HEK293 (cell line): Measurements from ENCODE around the gene HYOU1.
A peak's percentile ranks its signal among the peaks of the same experiment; 100 is the strongest.

Source experiments
- CTCF ChIA-PET: fragments of 350-600 bp; formaldehyde crosslinking; extraction: SDS; loops from one replicate; lab custom pipeline; 2021; ENCODE audit warnings: antibody characterized with exemption; lab: Yijun Ruan, JAX
- POLR2A ChIA-PET: fragments of 300-600 bp; formaldehyde crosslinking; extraction: SDS; loops from one replicate; lab custom pipeline; 2020; ENCODE audit warnings: antibody characterized with exemption, inconsistent platforms; lab: Yijun Ruan, JAX
- H3K27ac ChIP-seq: fragments of 200-500 bp; sonication (Bioruptor generic); 2 replicates; pipeline ENCODE4 v1.5.1; 2014; ENCODE audit warnings: low read depth, low read length, control low read depth, inconsistent platforms; ENCODE audit errors: extremely low read depth
- H3K36me3 ChIP-seq, 2 experiments: fragments of 200-500 bp in 1 of 2; sonication (Bioruptor generic) in 1 of 2; 1 replicate in 1 of 2; 2 replicates in 1 of 2; pipeline ENCODE4 v1.5.1; 2014 to 2017; ENCODE audit warnings: inconsistent platforms in 2 of 2, low read length in 2 of 2; ENCODE audit not compliant: control insufficient read depth in 2 of 2, insufficient read depth in 1 of 2
- H3K4me1 ChIP-seq: fragments of 200-500 bp; sonication (Bioruptor generic); 2 replicates; pipeline ENCODE4 v1.5.1; 2014; ENCODE audit warnings: mild to moderate bottlenecking, low read length, inconsistent platforms; ENCODE audit not compliant: control insufficient read depth, insufficient read depth
- H3K4me3 ChIP-seq: 2 replicates; pipeline ENCODE4 v1.5.1; 2011; ENCODE audit warnings: low read depth, mild to moderate bottlenecking, control low read depth, low read length, moderate library complexity
- H3K9me3 ChIP-seq: fragments of 200-500 bp; sonication (Bioruptor generic); 2 replicates; pipeline ENCODE4 v1.5.1; 2014; ENCODE audit warnings: low read depth, low read length, inconsistent platforms; ENCODE audit not compliant: control insufficient read depth, insufficient read depth
- AEBP2 ChIP-seq: fragments of 450-650 bp; formaldehyde crosslinking; IDR thresholded peaks from 2 replicates; pipeline ENCODE4 v1.5.1; 2016; ENCODE audit warnings: missing biosample characterization, missing genetic modification characterization, borderline replicate concordance
- HIC1 ChIP-seq: fragments of 450-650 bp; formaldehyde crosslinking; IDR thresholded peaks from 2 replicates; pipeline ENCODE4 v1.5.1; 2016; ENCODE audit warnings: missing biosample characterization, missing genetic modification characterization
- TSHZ1 ChIP-seq: fragments of 450-650 bp; formaldehyde crosslinking; IDR thresholded peaks from 2 replicates; pipeline ENCODE4 v1.5.1; 2016; ENCODE audit warnings: missing biosample characterization, missing genetic modification characterization, borderline replicate concordance
- ZBTB1 ChIP-seq: fragments of 450-650 bp; formaldehyde crosslinking; IDR thresholded peaks from 2 replicates; pipeline ENCODE4 v1.5.1; 2016; ENCODE audit warnings: missing biosample characterization, missing genetic modification characterization
- ZBTB48 ChIP-seq: fragments of 450-650 bp; formaldehyde crosslinking; IDR thresholded peaks from 2 replicates; pipeline ENCODE4 v1.5.1; 2016; ENCODE audit warnings: missing biosample characterization, missing genetic modification characterization
- ZBTB7A ChIP-seq: fragments of 450-650 bp; formaldehyde crosslinking; IDR thresholded peaks from 2 replicates; pipeline ENCODE4 v1.5.1; 2016; ENCODE audit warnings: low read depth, missing biosample characterization, missing genetic modification characterization
- ZNF10 ChIP-seq: fragments of 450-650 bp; formaldehyde crosslinking; IDR thresholded peaks from 2 replicates; pipeline ENCODE4 v1.5.1; 2017; ENCODE audit warnings: missing biosample characterization, missing genetic modification characterization
- ZNF121 ChIP-seq: fragments of 450-650 bp; formaldehyde crosslinking; IDR thresholded peaks from 2 replicates; pipeline ENCODE4 v1.5.1; 2016; ENCODE audit warnings: missing biosample characterization, missing genetic modification characterization
- ZNF132 ChIP-seq: fragments of 450-650 bp; formaldehyde crosslinking; IDR thresholded peaks from 2 replicates; pipeline ENCODE4 v1.5.1; 2017; ENCODE audit warnings: missing biosample characterization, missing genetic modification characterization, borderline replicate concordance
- ZNF133 ChIP-seq: fragments of 450-650 bp; formaldehyde crosslinking; IDR thresholded peaks from 2 replicates; pipeline ENCODE4 v1.5.1; 2016; ENCODE audit warnings: missing biosample characterization, missing genetic modification characterization
- ZNF138 ChIP-seq: fragments of 450-650 bp; formaldehyde crosslinking; IDR thresholded peaks from 2 replicates; pipeline ENCODE4 v1.5.1; 2016; ENCODE audit warnings: missing biosample characterization, missing genetic modification characterization, borderline replicate concordance
- ZNF157 ChIP-seq: fragments of 450-650 bp; formaldehyde crosslinking; IDR thresholded peaks from 2 replicates; pipeline ENCODE4 v1.5.1; 2016; ENCODE audit warnings: missing biosample characterization, missing genetic modification characterization
- ZNF549 ChIP-seq: fragments of 450-650 bp; IDR thresholded peaks from 2 replicates; pipeline ENCODE4 v1.5.1; 2018; ENCODE audit warnings: missing biosample characterization, missing genetic modification characterization, mild to moderate bottlenecking, inconsistent platforms, moderate library complexity
- ZNF560 ChIP-seq: fragments of 450-650 bp; formaldehyde crosslinking; IDR thresholded peaks from 2 replicates; pipeline ENCODE4 v1.5.1; 2017; ENCODE audit warnings: missing biosample characterization, missing genetic modification characterization, borderline replicate concordance
- ZNF596 ChIP-seq: fragments of 450-650 bp; IDR thresholded peaks from 2 replicates; pipeline ENCODE4 v1.5.0; 2018; ENCODE audit warnings: missing biosample characterization, mild to moderate bottlenecking, missing genetic modification characterization, moderate library complexity
- ZNF600 ChIP-seq: fragments of 450-650 bp; formaldehyde crosslinking; IDR thresholded peaks from 2 replicates; pipeline ENCODE4 v1.5.1; 2016; ENCODE audit warnings: missing biosample characterization, missing genetic modification characterization
- ZNF624 ChIP-seq: fragments of 450-650 bp; formaldehyde crosslinking; IDR thresholded peaks from 2 replicates; pipeline ENCODE4 v1.5.1; 2017; ENCODE audit warnings: missing biosample characterization, missing genetic modification characterization
- ZNF701 ChIP-seq: fragments of 450-650 bp; formaldehyde crosslinking; IDR thresholded peaks from 2 replicates; pipeline ENCODE4 v1.5.1; 2016; ENCODE audit warnings: missing biosample characterization, missing genetic modification characterization

The HYOU1 gene

GRCh38 chr11:119016216-119017009, 40.6 kb downstream of the HYOU1 start (continued):
- no peak for TF ChIP-seq ZNF157 (tag by site-specific recombination)
- TF ChIP-seq ZNF560 (tag by site-specific recombination), result no peak
- no peak for TF ChIP-seq ZNF132 (tag by site-specific recombination)
- TF ChIP-seq, all 188 proteins: peak for 0

DNA sequence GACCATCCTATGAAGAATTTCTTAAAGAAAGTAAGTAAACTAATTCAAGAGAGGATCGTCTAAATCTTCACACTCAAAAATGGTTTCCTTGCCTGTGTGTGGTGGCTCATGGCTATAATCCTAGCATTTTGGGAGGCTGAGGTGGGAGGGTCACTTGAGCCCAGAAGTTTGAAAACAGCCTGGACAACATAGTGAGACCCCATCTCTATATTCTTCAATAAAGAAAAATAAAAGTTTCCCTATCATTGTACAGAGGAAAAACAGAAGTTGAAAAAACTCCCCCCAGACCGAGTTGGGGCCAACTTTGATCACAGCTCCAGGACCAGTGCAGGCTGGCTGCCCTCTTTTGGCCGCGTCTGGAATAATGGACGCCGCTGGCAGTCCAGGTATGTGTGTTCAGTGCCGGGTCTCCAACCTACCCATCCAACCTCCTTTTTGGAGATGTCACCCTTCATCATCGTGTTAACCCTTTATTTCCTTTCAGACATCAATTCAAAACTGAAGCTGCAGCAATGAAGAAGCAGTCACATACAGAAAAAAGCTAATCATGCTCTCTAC, 41.9 kb downstream of the HYOU1 start:
- ChIA-PET POLR2A (interaction anchor here (0.7 to 2.9 kb wide), 5 partner anchors 11 to 358 kb away, joined by 3 to 15 read pairs (median 5); partner anchors contain the start of gene CENATAC), CTCF (interaction anchor here (1.1 to 1.8 kb wide), 3 partner anchors 13 to 58 kb away, joined by 3 to 6 read pairs (median 5); partner anchors contain the start of gene SLC37A4)
- Histone ChIP-seq H3K36me3 (peaks cover 12 to 71% of the 10 kb centered on the region in 2 experiments; a peak in 2 of 3 replicates), H3K4me1 (no peaks in the 10 kb centered on the region), H3K4me3 (no peak overlapping the region), H3K9me3 (no peaks in the 10 kb centered on the region)
- TF ChIP-seq ZNF624 (tag by site-specific recombination) (no peak), ZBTB48 (tag by site-specific recombination) (no peak), ZNF549 (tag by site-specific recombination) (no peak), ZNF121 (tag by site-specific recombination) (peak; percentile 72; the same call in 1 of the 2 replicates), ZNF596 (tag by site-specific recombination) (no peak), ZNF701 (no peak)
- TF ChIP-seq, all 188 proteins: peak for 1
- H3K27ac ChIP-seq, result no peak overlapping the region

GRCh38 chr11:119014209-119014924, 42.6 kb downstream of the HYOU1 start:
- ChIA-PET CTCF (interaction anchor here (0.5 to 1.8 kb wide), 5 partner anchors 12 to 105 kb away, joined by 3 to 6 read pairs (median 4); partner anchors contain the start of gene SLC37A4), POLR2A (interaction anchor here (0.6 to 2.9 kb wide), 7 partner anchors 10 to 359 kb away, joined by 3 to 15 read pairs (median 4); partner anchors contain the start of gene CENATAC)
- Histone ChIP-seq H3K4me3 (no peak overlapping the region), H3K27ac (no peak overlapping the region), H3K4me1 (no peaks in the 10 kb centered on the region), H3K36me3 (peaks cover 12 to 75% of the 10 kb centered on the region in 2 experiments; a peak in 2 of 3 replicates), H3K9me3 (no peaks in the 10 kb centered on the region)
- TF ChIP-seq HIC1 (tag by site-specific recombination), result no peak
- TF ChIP-seq ZNF600 (tag by site-specific recombination), result 0 out of 2 replicates have a peak, but pooled peaks have one; percentile 26

DNA sequence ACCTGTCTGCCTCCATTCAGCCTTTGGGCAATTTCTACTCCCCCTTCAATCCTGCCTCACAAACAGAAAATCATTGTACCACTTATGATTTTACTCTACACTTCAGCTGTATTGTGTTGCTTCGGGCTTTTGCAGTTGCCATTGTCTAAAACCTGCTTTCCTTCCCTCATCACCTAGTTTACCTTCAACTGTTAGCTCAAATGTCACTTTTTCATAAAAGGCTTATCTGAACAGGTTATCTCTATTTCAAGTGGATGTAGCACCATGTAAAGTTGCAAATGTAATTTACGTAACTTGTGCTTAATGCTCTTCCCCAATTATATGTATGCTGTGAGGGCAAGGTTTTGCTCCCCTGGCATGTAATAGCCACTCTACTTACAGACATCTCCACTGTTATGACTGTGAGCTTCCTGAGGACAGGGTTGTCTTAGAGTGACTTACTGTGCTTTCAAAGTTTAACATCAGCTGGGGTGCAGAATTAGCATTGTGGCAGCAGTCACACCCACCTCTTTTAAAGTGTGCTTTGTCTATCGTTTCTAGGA, 44.3 kb downstream of the HYOU1 start:
- ChIA-PET POLR2A (interaction anchor here (0.8 to 1.3 kb wide), 4 partner anchors 9 to 15 kb away, joined by 3 to 5 read pairs (median 3); partner anchors contain the start of gene CENATAC), CTCF (interaction anchor here (0.6 kb wide), 1 partner anchor 326 kb away, joined by 3 read pairs; no protein-coding TSS in a partner anchor)
- no peak for TF ChIP-seq ZNF138 (tag by site-specific recombination)
- no peak for TF ChIP-seq TSHZ1 (tag by site-specific recombination)
- no peak for TF ChIP-seq AEBP2 (tag by site-specific recombination)
- peak; percentile 91 for TF ChIP-seq ZNF10 (tag by site-specific recombination)
- no peak for TF ChIP-seq ZBTB1 (tag by site-specific recombination)
- TF ChIP-seq ZBTB7A (tag by site-specific recombination), result no peak
- TF ChIP-seq ZNF133 (tag by site-specific recombination), result peak; percentile 81
- H3K4me3 ChIP-seq, result no peak overlapping the region
- H3K36me3 ChIP-seq, result peaks cover 12 to 86% of the 10 kb centered on the region in 2 experiments; a peak in 2 of 3 replicates
- H3K4me1 ChIP-seq, result no peaks in the 10 kb centered on the region
- H3K27ac ChIP-seq, result no peak overlapping the region
- H3K9me3 ChIP-seq, result no peaks in the 10 kb centered on the region
